DOHH2 (cell line): ENCODE data around the gene PNPO.

Experiments
- EZH2phosphoT487 ChIP-seq: fragments of 200-600 bp; sonication (generic); IDR thresholded peaks from 2 replicates; pipeline ENCODE4 v1.6.1; 2017; ENCODE audit warnings: borderline replicate concordance, mild to moderate bottlenecking, antibody characterized with exemption, low read length, moderate library complexity, mixed read lengths
- TF ChIP-seq, protein P1 (sequence below): fragments of 200-600 bp; sonication (generic); IDR thresholded peaks from one replicate; pipeline ENCODE4 v1.5.1; 2014; ENCODE audit warnings: antibody characterized with exemption, mild to moderate bottlenecking, low read depth, low read length; ENCODE audit not compliant: poor library complexity, severe bottlenecking

DNA sequence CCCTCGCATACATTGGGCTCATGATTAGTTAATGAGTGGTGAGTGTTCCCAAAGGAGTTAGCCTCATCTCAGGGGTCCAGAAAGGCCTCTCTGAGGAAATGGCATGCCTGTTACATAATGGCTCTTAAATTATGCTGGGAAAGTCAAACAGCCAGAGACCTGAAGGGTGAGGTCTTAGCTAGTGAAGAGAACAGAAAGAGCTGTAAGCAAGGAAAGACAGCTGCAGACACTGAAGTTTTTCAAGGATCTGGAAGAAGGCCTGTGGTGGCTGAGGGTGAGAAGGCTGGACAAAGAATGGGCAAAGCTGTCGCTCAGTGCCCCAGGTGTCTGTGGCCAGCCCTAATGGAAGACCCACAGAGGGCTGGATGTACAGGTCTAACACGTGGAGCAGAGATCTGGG lies 34.9 kb upstream of the PNPO start:
- TF ChIP-seq, protein P1, sequence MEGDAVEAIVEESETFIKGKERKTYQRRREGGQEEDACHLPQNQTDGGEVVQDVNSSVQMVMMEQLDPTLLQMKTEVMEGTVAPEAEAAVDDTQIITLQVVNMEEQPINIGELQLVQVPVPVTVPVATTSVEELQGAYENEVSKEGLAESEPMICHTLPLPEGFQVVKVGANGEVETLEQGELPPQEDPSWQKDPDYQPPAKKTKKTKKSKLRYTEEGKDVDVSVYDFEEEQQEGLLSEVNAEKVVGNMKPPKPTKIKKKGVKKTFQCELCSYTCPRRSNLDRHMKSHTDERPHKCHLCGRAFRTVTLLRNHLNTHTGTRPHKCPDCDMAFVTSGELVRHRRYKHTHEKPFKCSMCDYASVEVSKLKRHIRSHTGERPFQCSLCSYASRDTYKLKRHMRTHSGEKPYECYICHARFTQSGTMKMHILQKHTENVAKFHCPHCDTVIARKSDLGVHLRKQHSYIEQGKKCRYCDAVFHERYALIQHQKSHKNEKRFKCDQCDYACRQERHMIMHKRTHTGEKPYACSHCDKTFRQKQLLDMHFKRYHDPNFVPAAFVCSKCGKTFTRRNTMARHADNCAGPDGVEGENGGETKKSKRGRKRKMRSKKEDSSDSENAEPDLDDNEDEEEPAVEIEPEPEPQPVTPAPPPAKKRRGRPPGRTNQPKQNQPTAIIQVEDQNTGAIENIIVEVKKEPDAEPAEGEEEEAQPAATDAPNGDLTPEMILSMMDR = no peak
- TF ChIP-seq EZH2phosphoT487 = no peak
